ENCODE results near the gene ADARB2. TPM values are rescaled to one million over a fixed set of nuclear protein-coding genes. Genes with fewer than 3 reads are reported as not detected.

ADARB2 gene
- total and polyA plus RNA-seq, 2 donors (not counting 1 experiment from before 2014, with no cell fraction given) = not detected

DNA sequence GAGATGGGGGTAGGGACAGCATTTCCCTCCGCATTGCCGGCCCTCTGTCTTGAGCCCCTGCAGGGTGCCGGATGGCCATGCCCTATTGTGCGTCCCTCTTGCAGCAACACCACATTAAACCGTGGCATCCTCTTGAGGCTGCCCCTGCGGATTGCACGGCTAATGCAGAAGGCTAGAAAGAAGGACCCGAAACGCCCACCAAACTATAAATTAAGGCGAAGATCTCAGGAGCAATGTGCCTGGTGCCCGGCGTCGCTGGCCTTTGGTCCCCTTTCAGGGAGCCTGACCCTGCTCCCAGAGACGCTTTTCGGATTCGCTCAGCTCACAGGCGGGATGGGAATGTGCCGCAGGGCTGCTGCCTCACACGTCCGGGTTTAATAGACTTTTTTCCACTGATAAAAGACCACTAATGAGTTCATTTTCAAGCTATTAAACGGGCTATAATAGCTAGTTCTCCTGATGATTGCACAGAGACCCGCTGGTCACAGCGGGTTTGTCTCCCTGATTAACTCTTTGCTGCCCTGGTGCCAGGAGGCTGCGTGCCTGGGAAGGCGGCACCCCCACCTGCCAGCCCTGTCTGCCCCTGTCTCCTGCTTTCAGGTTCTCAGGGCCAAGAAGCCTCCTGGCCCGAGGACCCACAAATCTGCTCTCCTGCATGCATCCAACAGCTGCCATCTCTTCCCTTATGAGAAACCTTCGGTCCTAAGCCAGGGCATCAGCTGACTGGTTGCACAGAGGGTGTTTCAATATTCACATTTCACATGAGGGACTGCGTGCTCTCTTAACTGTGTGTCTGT, 128.3 kb downstream of the ADARB2 start:
- H2AFZ ChIP-seq (ENCODE audit: low read length) = no peak overlapping the region
- no peaks in the 10 kb centered on the region for H4K20me1 ChIP-seq (ENCODE audit: control insufficient read depth, extremely low read depth, insufficient read depth, low read length)
- no peaks in the 10 kb centered on the region for H3K4me1 ChIP-seq (ENCODE audit: control insufficient read depth, extremely low read depth, insufficient read depth, low read length)
- H3K9me3 ChIP-seq (ENCODE audit: control insufficient read depth, insufficient read depth, low read depth, low read length) = no peaks in the 10 kb centered on the region
- H3K79me2 ChIP-seq (ENCODE audit: control insufficient read depth, insufficient read depth, low read length) = no peaks in the 10 kb centered on the region
- H3K9ac ChIP-seq (ENCODE audit: insufficient read depth, low read length) = no peak overlapping the region
- DNase-seq (ENCODE audit: low read depth in 2 of 2) = no peak
- no peak overlapping the region for H3K4me3 ChIP-seq (replicated peaks in 1 of 4; ENCODE audit: control extremely low read depth in 1 of 4, insufficient read depth in 1 of 4, low read depth in 3 of 4, low read length in 4 of 4)
- no peak overlapping the region for H3K27ac ChIP-seq (ENCODE audit: insufficient read depth, low read length)
- H3K36me3 ChIP-seq (ENCODE audit: control insufficient read depth, insufficient read depth, low read length) = no peaks in the 10 kb centered on the region
- H3K27me3 ChIP-seq (ENCODE audit: control insufficient read depth, insufficient read depth, low read length) = no peaks in the 10 kb centered on the region
- H3K4me2 ChIP-seq (ENCODE audit: extremely low read depth, insufficient read depth, low read length) = no peak overlapping the region
- no peak for TF ChIP-seq EZH2 (IDR thresholded peaks at IDR 0.05; ENCODE audit: low read length, missing control alignments)
- TF ChIP-seq, protein P1, sequence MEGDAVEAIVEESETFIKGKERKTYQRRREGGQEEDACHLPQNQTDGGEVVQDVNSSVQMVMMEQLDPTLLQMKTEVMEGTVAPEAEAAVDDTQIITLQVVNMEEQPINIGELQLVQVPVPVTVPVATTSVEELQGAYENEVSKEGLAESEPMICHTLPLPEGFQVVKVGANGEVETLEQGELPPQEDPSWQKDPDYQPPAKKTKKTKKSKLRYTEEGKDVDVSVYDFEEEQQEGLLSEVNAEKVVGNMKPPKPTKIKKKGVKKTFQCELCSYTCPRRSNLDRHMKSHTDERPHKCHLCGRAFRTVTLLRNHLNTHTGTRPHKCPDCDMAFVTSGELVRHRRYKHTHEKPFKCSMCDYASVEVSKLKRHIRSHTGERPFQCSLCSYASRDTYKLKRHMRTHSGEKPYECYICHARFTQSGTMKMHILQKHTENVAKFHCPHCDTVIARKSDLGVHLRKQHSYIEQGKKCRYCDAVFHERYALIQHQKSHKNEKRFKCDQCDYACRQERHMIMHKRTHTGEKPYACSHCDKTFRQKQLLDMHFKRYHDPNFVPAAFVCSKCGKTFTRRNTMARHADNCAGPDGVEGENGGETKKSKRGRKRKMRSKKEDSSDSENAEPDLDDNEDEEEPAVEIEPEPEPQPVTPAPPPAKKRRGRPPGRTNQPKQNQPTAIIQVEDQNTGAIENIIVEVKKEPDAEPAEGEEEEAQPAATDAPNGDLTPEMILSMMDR (conservative IDR thresholded peaks at IDR 0.05 in 1 of 2, IDR thresholded peaks at IDR 0.05 in 1 of 2; ENCODE audit: low read depth in 1 of 2, low read length in 2 of 2) = no peak

DNA sequence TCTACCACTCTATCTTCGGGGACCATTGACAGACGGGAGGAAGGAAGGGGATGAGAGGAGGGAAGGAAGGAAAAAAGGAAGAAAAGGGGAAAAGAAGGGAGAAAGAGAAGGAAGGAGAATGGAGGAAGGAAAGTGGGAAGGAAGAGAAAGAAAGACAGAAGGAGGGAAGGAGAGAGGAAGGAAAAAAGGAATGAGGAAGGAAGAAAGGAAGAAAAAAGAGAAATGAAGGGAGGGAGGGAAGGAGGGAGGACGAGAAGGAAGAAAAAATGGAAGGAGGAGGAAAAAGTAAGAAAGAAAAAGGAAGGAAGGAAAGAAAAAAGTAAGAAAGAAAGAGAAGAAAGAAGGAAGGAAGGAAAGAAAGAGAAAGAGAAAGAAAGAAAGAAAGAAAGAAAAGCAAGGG, 128.9 kb downstream of the ADARB2 start:
- H2AFZ ChIP-seq (ENCODE audit: low read length) = no peak overlapping the region
- no peak overlapping the region for H3K4me2 ChIP-seq (ENCODE audit: extremely low read depth, insufficient read depth, low read length)
- no peak overlapping the region for H3K9ac ChIP-seq (ENCODE audit: insufficient read depth, low read length)
- no peaks in the 10 kb centered on the region for H3K27me3 ChIP-seq (ENCODE audit: control insufficient read depth, insufficient read depth, low read length)
- TF ChIP-seq, protein P1 (conservative IDR thresholded peaks at IDR 0.05 in 1 of 2, IDR thresholded peaks at IDR 0.05 in 1 of 2; ENCODE audit: low read depth in 1 of 2, low read length in 2 of 2) = no peak
- no peak for TF ChIP-seq EZH2 (IDR thresholded peaks at IDR 0.05; ENCODE audit: low read length, missing control alignments)
- H4K20me1 ChIP-seq (ENCODE audit: control insufficient read depth, extremely low read depth, insufficient read depth, low read length) = no peaks in the 10 kb centered on the region
- H3K9me3 ChIP-seq (ENCODE audit: control insufficient read depth, insufficient read depth, low read depth, low read length) = no peaks in the 10 kb centered on the region
- H3K4me1 ChIP-seq (ENCODE audit: control insufficient read depth, extremely low read depth, insufficient read depth, low read length) = no peaks in the 10 kb centered on the region
- no peak overlapping the region for H3K4me3 ChIP-seq (replicated peaks in 1 of 4; ENCODE audit: control extremely low read depth in 1 of 4, insufficient read depth in 1 of 4, low read depth in 3 of 4, low read length in 4 of 4)
- no peaks in the 10 kb centered on the region for H3K36me3 ChIP-seq (ENCODE audit: control insufficient read depth, insufficient read depth, low read length)
- DNase-seq (ENCODE audit: low read depth in 2 of 2) = no peak
- H3K79me2 ChIP-seq (ENCODE audit: control insufficient read depth, insufficient read depth, low read length) = no peaks in the 10 kb centered on the region
- H3K27ac ChIP-seq (ENCODE audit: insufficient read depth, low read length) = no peak overlapping the region

DNA sequence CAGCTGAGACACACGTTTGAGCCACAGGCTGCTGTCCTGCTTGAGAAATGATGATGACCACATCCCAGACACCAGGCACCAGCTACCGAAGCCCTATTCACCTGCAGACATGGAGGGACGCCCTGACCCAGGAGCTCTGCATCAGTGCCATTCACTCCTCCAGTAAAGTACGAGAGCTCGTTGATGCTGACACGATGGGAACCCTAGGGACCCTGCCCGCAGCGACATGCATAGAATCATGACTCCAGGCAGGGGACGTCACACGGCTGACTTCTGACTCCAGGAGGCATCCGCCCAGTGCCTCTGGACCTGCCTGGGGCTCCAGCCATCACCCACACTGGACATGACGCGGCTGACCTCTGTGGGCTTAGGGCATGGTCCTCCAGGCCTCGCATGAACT, 129.9 kb downstream of the ADARB2 start:
- no peak for DNase-seq (ENCODE audit: low read depth in 2 of 2)
- Histone ChIP-seq H3K4me2 (ENCODE audit: extremely low read depth, insufficient read depth, low read length) (no peak overlapping the region), H3K79me2 (ENCODE audit: control insufficient read depth, insufficient read depth, low read length) (no peaks in the 10 kb centered on the region), H3K36me3 (ENCODE audit: control insufficient read depth, insufficient read depth, low read length) (no peaks in the 10 kb centered on the region), H3K4me3 (replicated peaks in 1 of 4; ENCODE audit: control extremely low read depth in 1 of 4, insufficient read depth in 1 of 4, low read depth in 3 of 4, low read length in 4 of 4) (no peak overlapping the region), H3K4me1 (ENCODE audit: control insufficient read depth, extremely low read depth, insufficient read depth, low read length) (no peaks in the 10 kb centered on the region), H2AFZ (ENCODE audit: low read length) (no peak overlapping the region), H3K27me3 (ENCODE audit: control insufficient read depth, insufficient read depth, low read length) (no peaks in the 10 kb centered on the region), H3K27ac (ENCODE audit: insufficient read depth, low read length) (no peak overlapping the region), H3K9ac (ENCODE audit: insufficient read depth, low read length) (no peak overlapping the region), H3K9me3 (ENCODE audit: control insufficient read depth, insufficient read depth, low read depth, low read length) (no peaks in the 10 kb centered on the region), H4K20me1 (ENCODE audit: control insufficient read depth, extremely low read depth, insufficient read depth, low read length) (no peaks in the 10 kb centered on the region)
- TF ChIP-seq, protein P1 (conservative IDR thresholded peaks at IDR 0.05 in 1 of 2, IDR thresholded peaks at IDR 0.05 in 1 of 2; ENCODE audit: low read depth in 1 of 2, low read length in 2 of 2) = no peak
- TF ChIP-seq EZH2 (IDR thresholded peaks at IDR 0.05; ENCODE audit: low read length, missing control alignments) = no peak
